Epithelial cell of esophagus (primary cell): Measurements from ENCODE around the gene FAM171A1.

Source experiments
- DNase-seq: peaks from one replicate; pipeline ENCODE4 v3.0.0; 2010; ENCODE audit warnings: low read depth
- H3K4me3 ChIP-seq: 2 replicates; pipeline ENCODE4 v1.5.1; 2011; ENCODE audit warnings: mild to moderate bottlenecking, low read length, control low read depth
- CTCF ChIP-seq: IDR thresholded peaks from 2 replicates; pipeline ENCODE4 v1.5.1; 2011; ENCODE audit warnings: low read depth, mild to moderate bottlenecking, low read length, control low read depth, inconsistent platforms; ENCODE audit not compliant: insufficient read depth; ENCODE audit errors: missing control alignments

The FAM171A1 gene

GRCh38 chr10:15255961-15256360, 115.1 kb downstream of the FAM171A1 start:
- no peak for DNase-seq
- no peak overlapping the region for H3K4me3 ChIP-seq
- TF ChIP-seq CTCF = no peak

GRCh38 chr10:15254808-15255648, 116.1 kb downstream of the FAM171A1 start:
- no peak for TF ChIP-seq CTCF
- no peak for DNase-seq
- H3K4me3 ChIP-seq = no peak overlapping the region

GRCh38 chr10:15253951-15254807, 116.9 kb downstream of the FAM171A1 start:
- no peak overlapping the region for H3K4me3 ChIP-seq
- DNase-seq = no peak

GRCh38 chr10:15252396-15252795, 118.7 kb downstream of the FAM171A1 start:
- no peak for TF ChIP-seq CTCF
- H3K4me3 ChIP-seq = no peak overlapping the region
- no peak for DNase-seq

More at GRCh38 chr10:15253951-15254807, 116.9 kb downstream of the FAM171A1 start:
- TF ChIP-seq CTCF = no peak

GRCh38 chr10:15251791-15252380, 119.2 kb downstream of the FAM171A1 start:
- no peak overlapping the region for H3K4me3 ChIP-seq
- TF ChIP-seq CTCF = no peak
- no peak for DNase-seq

GRCh38 chr10:15245530-15245929, 125.6 kb downstream of the FAM171A1 start:
- no peak overlapping the region for H3K4me3 ChIP-seq

More at GRCh38 chr10:15245530-15245929, 125.6 kb downstream of the FAM171A1 start:
- no peak for TF ChIP-seq CTCF
- no peak for DNase-seq
